K562 (cell line): Measurements from ENCODE around the gene ZNF740. TPM values are rescaled to one million over a fixed set of nuclear protein-coding genes. Genes with fewer than 3 reads are reported as not detected.

ENCODE experiments used
- CREB1 ChIP-seq, 2 experiments: sonication (generic) in 1 of 2; formaldehyde crosslinking in 1 of 2; IDR thresholded peaks; 2 replicates each; pipeline versions ENCODE4 v1.6.1 to v1.8.0; 2012 to 2022; ENCODE audit warnings: inconsistent platforms in 1 of 2, mild to moderate bottlenecking in 1 of 2, missing genetic modification reagents in 1 of 2, moderate library complexity in 1 of 2
- FOXK1 ChIP-seq: sonication (generic); formaldehyde crosslinking; IDR thresholded peaks from 2 replicates; pipeline ENCODE4 v1.8.0; 2022; ENCODE audit warnings: missing genetic modification reagents, mild to moderate bottlenecking, borderline replicate concordance
- HBP1 ChIP-seq: fragments of 450-650 bp; formaldehyde crosslinking; IDR thresholded peaks from 2 replicates; pipeline ENCODE4 v1.4.0; 2022; ENCODE audit warnings: missing genetic modification characterization
- KAT7 ChIP-seq: sonication (generic); formaldehyde crosslinking; IDR thresholded peaks from 2 replicates; pipeline ENCODE4 v1.8.0; 2022; ENCODE audit warnings: missing genetic modification reagents, mild to moderate bottlenecking, borderline replicate concordance
- MAFG ChIP-seq: fragments of 450-650 bp; conservative IDR thresholded peaks from 2 replicates; pipeline ENCODE4 v1.6.1; 2016; ENCODE audit warnings: missing genetic modification characterization, missing compliant biosample characterization
- MTA1 ChIP-seq: fragments of 450-650 bp; IDR thresholded peaks from 2 replicates; pipeline ENCODE4 v1.6.1; 2017; ENCODE audit warnings: borderline replicate concordance
- NCOA2 ChIP-seq, 2 experiments: fragments of 450-650 bp; IDR thresholded peaks; 2 replicates each; pipeline ENCODE4 v1.6.1; 2018; ENCODE audit warnings: mild to moderate bottlenecking in 2 of 2, moderate library complexity in 1 of 2; ENCODE audit not compliant: partially characterized antibody in 2 of 2
- NKRF ChIP-seq: fragments of 450-650 bp; IDR thresholded peaks from 2 replicates; pipeline ENCODE4 v1.6.1; 2016; ENCODE audit warnings: borderline replicate concordance
- SAFB ChIP-seq: fragments of 200-400 bp; formaldehyde crosslinking; IDR thresholded peaks from 2 replicates; pipeline ENCODE4 v1.6.1; 2017; ENCODE audit warnings: low read depth, low read length, borderline replicate concordance
- ZBTB40 ChIP-seq, 2 experiments: fragments of 450-650 bp in 1 of 2; sonication (generic) in 1 of 2; formaldehyde crosslinking in 1 of 2; IDR thresholded peaks; 2 replicates each; pipeline versions ENCODE4 v1.7.1 to v1.9.0; 2016 to 2022; ENCODE audit warnings: inconsistent platforms in 1 of 2, mild to moderate bottlenecking in 1 of 2, missing genetic modification reagents in 1 of 2
- ZC3H4 ChIP-seq: sonication (generic); formaldehyde crosslinking; IDR thresholded peaks from 2 replicates; pipeline ENCODE4 v1.9.0; 2021; ENCODE audit warnings: missing genetic modification reagents, borderline replicate concordance
- ZNF239 ChIP-seq: fragments of 250-450 bp; sonication (Bioruptor Pico); IDR thresholded peaks from 2 replicates; pipeline ENCODE4 v1.4.0; 2020; ENCODE audit warnings: mild to moderate bottlenecking
- ZNF3 ChIP-seq: fragments of 250-450 bp; sonication (Bioruptor Pico); IDR thresholded peaks from 2 replicates; pipeline ENCODE4 v1.5.0; 2021; ENCODE audit warnings: mild to moderate bottlenecking, moderate library complexity
- polyA plus RNA-seq, 8 experiments: library from polyadenylated mRNA; depleted of rRNA in 4 of 8; stranded (reverse) in 5 of 8; unstranded in 3 of 8; fragments of >200 nt; fragmentation: Nextera tagmentation in 2 of 8; fragmentation: Illumina TruSeq in 1 of 8; extraction: Ambion mirVana in 2 of 8; extraction: Trizol in 1 of 8; gene quantifications; 2 replicates each; pipeline versions ENCODE4 v1.2.1 to v1.2.3, GENCODE V29; 2011 to 2014; ENCODE audit warnings: inconsistent platforms in 1 of 8, missing spikeins in 1 of 8
- total RNA-seq, 7 experiments: library from RNA; depleted of rRNA in 6 of 7; stranded (reverse); fragments of >200 nt in 6 of 7; fragmentation: Illumina TruSeq in 2 of 7; extraction: Trizol in 2 of 7; gene quantifications; 2 replicates each; pipeline versions ENCODE4 v1.2.1 to v1.2.3, GENCODE V29; 2011 to 2021; ENCODE audit warnings: low replicate concordance in 1 of 7

Gene ZNF740
- total and polyA plus RNA-seq, 9 of the 15 experiments (the other 6 are each of a cell fraction or from before 2014, with no cell fraction given) = 0.57 to 46.4 (median 18.6) TPM

- TF ChIP-seq MTA1 (0 out of 2 replicates have a peak, but pooled peaks have one; percentile 44), ZNF3 (CRISPR knock-in tag) (no peak), ZNF239 (no peak), CREB1 (IDR thresholded peaks at IDR 0.05) (no peak), CREB1 (CRISPR knock-in tag; IDR thresholded peaks at IDR 0.05) (0 out of 2 replicates have a peak, but pooled peaks have one; percentile 27), KAT7 (0 out of 2 replicates have a peak, but pooled peaks have one; percentile 47), ZBTB40 (IDR thresholded peaks at IDR 0.05) (0 out of 2 replicates have a peak, but pooled peaks have one; percentile 38), ZBTB40 (CRISPR knock-in tag; IDR thresholded peaks at IDR 0.05) (no peak), HBP1 (CRISPR knock-in tag) (0 out of 2 replicates have a peak, but pooled peaks have one; percentile 5), SAFB (peak; percentile 39; the same call in 1 of the 2 replicates), MAFG (tag) (no peak), ZC3H4 (CRISPR knock-in tag) (no peak), NKRF (peak; percentile 75; the same call in 1 of the 2 replicates), NCOA2 (IDR thresholded peaks at IDR 0.05; ENCODE audit: partially characterized antibody in 2 of 2) (no peak), FOXK1 (CRISPR knock-in tag) (no peak)
Observed at GRCh38 chr12:53219292-53219955, 38.9 kb downstream of the ZNF740 start (continued).
